Panc1 (cell line): ENCODE measurements around the gene ANKRD10.

ENCODE experiments used
- CTCF ChIP-seq: fragments of 450-650 bp; IDR thresholded peaks from 2 replicates; pipeline ENCODE4 v1.5.1; 2017; ENCODE audit warnings: mild to moderate bottlenecking
- POLR2AphosphoS5 ChIP-seq: IDR thresholded peaks from 2 replicates; pipeline ENCODE4 v1.6.1; 2012; ENCODE audit warnings: mild to moderate bottlenecking, low read depth, low read length, moderate library complexity
- SIN3A ChIP-seq: IDR thresholded peaks from 2 replicates; pipeline ENCODE4 v1.6.1; 2012; ENCODE audit warnings: low read depth, mild to moderate bottlenecking, low read length, moderate library complexity, borderline replicate concordance; ENCODE audit not compliant: insufficient read depth
- TCF7L2 ChIP-seq: IDR thresholded peaks from 2 replicates; pipeline ENCODE4 v1.6.1; 2011; ENCODE audit warnings: mild to moderate bottlenecking, low read depth, low read length, inconsistent platforms
- TF ChIP-seq, protein P1 (sequence below), 2 experiments: IDR thresholded peaks; 2 replicates each; pipeline ENCODE4 v1.6.1; 2011 to 2012; ENCODE audit warnings: low read depth in 2 of 2, control low read depth in 1 of 2, low read length in 1 of 2, mild to moderate bottlenecking in 1 of 2, moderate library complexity in 1 of 2; ENCODE audit not compliant: insufficient read depth in 1 of 2

DNA sequence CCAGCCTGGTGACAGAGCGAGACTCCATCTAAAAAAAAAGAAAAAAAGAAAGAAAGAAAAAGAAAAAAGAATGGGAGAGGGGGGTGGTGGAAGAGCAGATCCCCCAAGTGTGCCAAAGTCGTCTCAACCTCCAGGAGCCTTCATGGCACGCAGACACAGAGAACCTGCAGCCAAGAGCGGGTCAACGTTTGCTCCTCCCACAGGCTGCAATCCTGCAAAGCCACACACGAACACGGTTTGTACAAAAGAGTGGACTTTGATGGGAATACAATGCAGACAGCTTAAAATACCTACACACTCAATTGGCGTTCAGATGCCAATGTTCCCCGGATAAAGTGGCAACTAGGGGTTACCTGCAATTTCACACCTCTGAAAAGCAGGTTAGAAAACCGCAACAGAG is 29.4 kb downstream of the ANKRD10 start:
- TF ChIP-seq CTCF (no peak), POLR2AphosphoS5 (no peak), SIN3A (no peak), TCF7L2 (no peak)
- TF ChIP-seq, protein P1, sequence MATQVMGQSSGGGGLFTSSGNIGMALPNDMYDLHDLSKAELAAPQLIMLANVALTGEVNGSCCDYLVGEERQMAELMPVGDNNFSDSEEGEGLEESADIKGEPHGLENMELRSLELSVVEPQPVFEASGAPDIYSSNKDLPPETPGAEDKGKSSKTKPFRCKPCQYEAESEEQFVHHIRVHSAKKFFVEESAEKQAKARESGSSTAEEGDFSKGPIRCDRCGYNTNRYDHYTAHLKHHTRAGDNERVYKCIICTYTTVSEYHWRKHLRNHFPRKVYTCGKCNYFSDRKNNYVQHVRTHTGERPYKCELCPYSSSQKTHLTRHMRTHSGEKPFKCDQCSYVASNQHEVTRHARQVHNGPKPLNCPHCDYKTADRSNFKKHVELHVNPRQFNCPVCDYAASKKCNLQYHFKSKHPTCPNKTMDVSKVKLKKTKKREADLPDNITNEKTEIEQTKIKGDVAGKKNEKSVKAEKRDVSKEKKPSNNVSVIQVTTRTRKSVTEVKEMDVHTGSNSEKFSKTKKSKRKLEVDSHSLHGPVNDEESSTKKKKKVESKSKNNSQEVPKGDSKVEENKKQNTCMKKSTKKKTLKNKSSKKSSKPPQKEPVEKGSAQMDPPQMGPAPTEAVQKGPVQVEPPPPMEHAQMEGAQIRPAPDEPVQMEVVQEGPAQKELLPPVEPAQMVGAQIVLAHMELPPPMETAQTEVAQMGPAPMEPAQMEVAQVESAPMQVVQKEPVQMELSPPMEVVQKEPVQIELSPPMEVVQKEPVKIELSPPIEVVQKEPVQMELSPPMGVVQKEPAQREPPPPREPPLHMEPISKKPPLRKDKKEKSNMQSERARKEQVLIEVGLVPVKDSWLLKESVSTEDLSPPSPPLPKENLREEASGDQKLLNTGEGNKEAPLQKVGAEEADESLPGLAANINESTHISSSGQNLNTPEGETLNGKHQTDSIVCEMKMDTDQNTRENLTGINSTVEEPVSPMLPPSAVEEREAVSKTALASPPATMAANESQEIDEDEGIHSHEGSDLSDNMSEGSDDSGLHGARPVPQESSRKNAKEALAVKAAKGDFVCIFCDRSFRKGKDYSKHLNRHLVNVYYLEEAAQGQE (IDR thresholded peaks at IDR 0.05; ENCODE audit: insufficient read depth in 1 of 2, low read depth in 2 of 2, low read length in 1 of 2) = no peak
